IMR-90 (cell line): ENCODE results near the gene RAI1. TPM values are rescaled to one million over a fixed set of nuclear protein-coding genes. Genes with fewer than 3 reads are reported as not detected.
A peak's percentile ranks its signal among the peaks of the same experiment; 100 is the strongest.

Source experiments
- ATAC-seq: fragments of 200-7000 bp; cut with Tn5 transposase; 2 replicates; pipeline ENCODE4 v1.9.1; 2020; ENCODE audit warnings: low read depth, mild to moderate bottlenecking, moderate library complexity
- BruUV-seq: library from RNA; stranded (reverse); fragments of 400-500 nt; replicated peaks from 2 replicates; lab custom pipeline; 2021; lab: Mats Ljungman, UMichigan
- CTCF ChIA-PET: fragments of 300-600 bp; formaldehyde crosslinking; extraction: SDS; loops from one replicate; lab custom pipeline; 2021; ENCODE audit warnings: antibody characterized with exemption; lab: Yijun Ruan, JAX
- POLR2A ChIA-PET: fragments of 300-600 bp; sonication (Branson Sonifier 250); formaldehyde crosslinking; loops from one replicate; lab custom pipeline; 2022; ENCODE audit warnings: antibody characterized with exemption; ENCODE audit not compliant: unreplicated experiment; lab: Charles Lee
- DNase-seq: peaks from one replicate; pipeline ENCODE4 v3.0.0; 2013
- H2AFZ ChIP-seq: replicated peaks from 2 replicates; pipeline ENCODE3; 2013; ENCODE audit warnings: low read length, mild to moderate bottlenecking; ENCODE audit not compliant: poor library complexity
- H2AK5ac ChIP-seq: 2 replicates; pipeline ENCODE4 v1.6.1; 2013; ENCODE audit warnings: low read depth, low read length, inconsistent platforms
- H2AK9ac ChIP-seq: replicated peaks from 2 replicates; pipeline ENCODE3; 2013; ENCODE audit warnings: mild to moderate bottlenecking, low read depth, low read length, moderate library complexity; ENCODE audit not compliant: poor library complexity
- H2BK120ac ChIP-seq: 2 replicates; pipeline ENCODE4 v1.6.1; 2013; ENCODE audit warnings: low read depth, low read length, inconsistent platforms
- H2BK15ac ChIP-seq: 3 replicates; pipeline ENCODE4 v1.6.1; 2013; ENCODE audit warnings: low read depth, low read length, inconsistent platforms
- H2BK20ac ChIP-seq: 2 replicates; pipeline ENCODE4 v1.6.1; 2013; ENCODE audit warnings: low read depth, mild to moderate bottlenecking, inconsistent platforms, low read length, moderate library complexity
- H2BK5ac ChIP-seq: 2 replicates; pipeline ENCODE4 v1.6.1; 2013; ENCODE audit warnings: mild to moderate bottlenecking, low read depth, low read length, inconsistent platforms; ENCODE audit not compliant: poor library complexity, severe bottlenecking
- H3K14ac ChIP-seq: replicated peaks from 2 replicates; pipeline ENCODE4 v1.6.1; 2013; ENCODE audit warnings: low read depth, low read length, inconsistent platforms
- H3K18ac ChIP-seq: 2 replicates; pipeline ENCODE4 v1.6.1; 2013; ENCODE audit warnings: low read depth, low read length, control low read depth
- H3K23ac ChIP-seq: 2 replicates; pipeline ENCODE4 v1.6.1; 2013; ENCODE audit warnings: low read depth, low read length, inconsistent platforms
- H3K27ac ChIP-seq: 2 replicates; pipeline ENCODE4 v1.5.1; 2013; ENCODE audit warnings: mild to moderate bottlenecking, control low read depth, low read length; ENCODE audit not compliant: insufficient read depth
- H3K27me3 ChIP-seq: 2 replicates; pipeline ENCODE4 v1.6.1; 2013; ENCODE audit warnings: low read length; ENCODE audit not compliant: control insufficient read depth, insufficient read depth
- H3K36me3 ChIP-seq: 2 replicates; pipeline ENCODE4 v1.6.1; 2013; ENCODE audit warnings: low read length, mixed read lengths; ENCODE audit not compliant: control insufficient read depth, insufficient read depth
- H3K4ac ChIP-seq: 2 replicates; pipeline ENCODE4 v1.6.1; 2013; ENCODE audit warnings: low read depth, low read length, inconsistent platforms
- H3K4me1 ChIP-seq: 2 replicates; pipeline ENCODE4 v1.6.1; 2013; ENCODE audit warnings: low read length, mixed read lengths; ENCODE audit not compliant: control insufficient read depth, insufficient read depth
- H3K4me2 ChIP-seq: 2 replicates; pipeline ENCODE4 v1.6.1; 2013; ENCODE audit warnings: low read depth, mild to moderate bottlenecking, control low read depth, low read length, moderate library complexity
- H3K4me3 ChIP-seq: 2 replicates; pipeline ENCODE4 v1.5.1; 2013; ENCODE audit warnings: low read depth, mild to moderate bottlenecking, control low read depth, low read length, moderate library complexity; ENCODE audit not compliant: insufficient read depth
- H3K56ac ChIP-seq: 2 replicates; pipeline ENCODE4 v1.6.1; 2013; ENCODE audit warnings: low read length, inconsistent platforms; ENCODE audit not compliant: insufficient read depth; ENCODE audit errors: extremely low read depth
- H3K79me1 ChIP-seq, 2 experiments: 2 replicates each; pipeline ENCODE4 v1.6.1; 2013; ENCODE audit warnings: low read length in 2 of 2, inconsistent platforms in 1 of 2, low read depth in 1 of 2
- H3K9ac ChIP-seq: 2 replicates; pipeline ENCODE4 v1.6.1; 2013; ENCODE audit warnings: low read depth, low read length, control low read depth
- H3K9me1 ChIP-seq: 2 replicates; pipeline ENCODE4 v1.6.1; 2013; ENCODE audit warnings: low read length, inconsistent platforms; ENCODE audit not compliant: insufficient read depth
- H3K9me3 ChIP-seq: 2 replicates; pipeline ENCODE4 v1.6.1; 2013; ENCODE audit warnings: low read length; ENCODE audit not compliant: control insufficient read depth, insufficient read depth
- H4K20me1 ChIP-seq: 2 replicates; pipeline ENCODE4 v1.6.1; 2013; ENCODE audit warnings: low read length, inconsistent platforms; ENCODE audit not compliant: insufficient read depth
- H4K5ac ChIP-seq: 2 replicates; pipeline ENCODE4 v1.6.1; 2013; ENCODE audit warnings: mild to moderate bottlenecking, low read depth, low read length, control low read depth
- H4K8ac ChIP-seq, 2 experiments: 2 replicates each; pipeline ENCODE4 v1.6.1; 2013; ENCODE audit warnings: low read depth in 2 of 2, low read length in 2 of 2, control low read depth in 1 of 2, inconsistent platforms in 1 of 2
- H4K91ac ChIP-seq: 2 replicates; pipeline ENCODE4 v1.6.1; 2013; ENCODE audit warnings: low read depth, low read length, inconsistent platforms; ENCODE audit not compliant: insufficient read depth
- CEBPB ChIP-seq: IDR thresholded peaks from 2 replicates; pipeline ENCODE4 v1.6.1; 2012; ENCODE audit warnings: low read depth, low read length, improper control_type of control experiment
- NFE2L2 ChIP-seq: fragments of 150-350 bp; IDR thresholded peaks from 2 replicates; pipeline ENCODE4 v1.6.1; 2016; ENCODE audit warnings: low read depth, mild to moderate bottlenecking, low read length
- POLR2A ChIP-seq: IDR thresholded peaks from 2 replicates; pipeline ENCODE4 v1.6.1; 2012; ENCODE audit warnings: mild to moderate bottlenecking, low read depth, low read length
- RFX5 ChIP-seq: IDR thresholded peaks from 2 replicates; pipeline ENCODE4 v1.8.0; 2012; ENCODE audit warnings: low read depth, mild to moderate bottlenecking, low read length, moderate library complexity
- WGBS, 2 experiments: methylation state at CpG; one replicate each; pipeline versions ENCODE4 v1.1.5 to v1.1.7; 2013; ENCODE audit warnings: missing lambda C conversion rate in 2 of 2; ENCODE audit not compliant: insufficient read length in 1 of 2; ENCODE audit errors: extremely low coverage in 2 of 2; 5-methylcytosine and 5-hydroxymethylcytosine counted together
- dilution Hi-C: fragments of 300-500 bp; cut with HindIII; formaldehyde crosslinking; loops from one replicate; pipeline ENCODE4 v1.14.3; 2018; ENCODE audit warnings: low sequenced_read_pairs; ENCODE audit not compliant: unreplicated experiment
- in situ Hi-C: fragments of 300-500 bp; cut with MboI; formaldehyde crosslinking; loops from 3 replicates; pipeline ENCODE4 v1.14.3; 2019; ENCODE audit warnings: low sequenced_read_pairs, inconsistent platforms, mixed read lengths
- intact Hi-C: fragments of 100-400 bp; cut with micrococcal nuclease; formaldehyde crosslinking; loops from 2 replicates; pipeline ENCODE4 v1.10.0; 2022
- polyA plus RNA-seq, 3 experiments: library from polyadenylated mRNA; depleted of rRNA; stranded (reverse); fragments of >200 nt; gene quantifications; 2 replicates each; pipeline ENCODE4 v1.2.3, GENCODE V29; 2012; ENCODE audit warnings: low replicate concordance in 1 of 3
- total RNA-seq: library from RNA; depleted of rRNA; stranded (reverse); fragments of >200 nt; gene quantifications from 2 replicates; pipeline ENCODE4 v1.2.3, GENCODE V29; 2012
- TF ChIP-seq, protein P1 (sequence below): fragments of 150-350 bp; IDR thresholded peaks from 2 replicates; pipeline ENCODE4 v1.6.1; 2016; ENCODE audit warnings: low read depth, mild to moderate bottlenecking, low read length, moderate library complexity, borderline replicate concordance

RAI1 gene
- total and polyA plus RNA-seq, 2 of the 4 experiments (the other 2 are of a cell fraction) = 1.8 to 10.5 TPM

DNA sequence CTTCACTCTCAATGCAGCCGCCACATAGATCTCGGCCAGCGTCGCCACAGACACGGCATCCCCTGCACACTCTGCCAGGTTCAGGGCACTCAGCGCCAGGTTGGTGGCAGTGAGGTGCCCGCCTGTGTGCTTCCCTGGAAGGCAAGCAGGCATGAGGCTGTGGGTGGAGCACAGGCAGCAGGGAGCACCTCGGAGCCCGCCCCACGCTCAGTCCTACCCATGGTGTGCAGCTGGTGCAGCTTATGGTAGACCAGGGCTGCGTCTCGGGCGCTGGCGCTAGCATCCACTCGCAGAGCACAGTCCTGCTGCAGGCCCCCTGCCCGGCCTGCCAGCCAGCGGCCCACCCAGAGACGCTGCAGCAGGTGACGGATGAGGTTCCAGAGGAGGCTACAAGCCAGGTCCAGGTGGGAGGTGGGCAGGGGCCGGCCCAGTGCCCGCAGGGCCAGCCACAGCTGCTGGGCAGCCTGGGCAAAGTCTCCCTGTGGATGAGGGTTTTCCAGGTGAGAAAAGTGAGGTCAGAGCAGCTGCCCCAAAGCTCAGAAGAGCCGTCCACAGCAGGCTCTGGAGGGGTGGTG lies 135.1 kb downstream of the RAI1 start:
- H4K20me1 ChIP-seq = peaks cover 70% of the 10 kb centered on the region
- no peaks in the 10 kb centered on the region for H3K9me3 ChIP-seq
- no peak overlapping the region for H3K18ac ChIP-seq
- DNase-seq (no peak), ATAC-seq (no peak)
- H3K9ac ChIP-seq = no peak overlapping the region
- H3K4ac ChIP-seq = no peak overlapping the region
- H3K56ac ChIP-seq = no peak overlapping the region
- no peak overlapping the region for H3K4me2 ChIP-seq
- H2AK9ac ChIP-seq = no peak overlapping the region
- H3K79me1 ChIP-seq = peaks cover 12 to 53% of the 10 kb centered on the region in 2 experiments
- H2BK120ac ChIP-seq = no peak overlapping the region
- H4K5ac ChIP-seq = no peak overlapping the region
- peaks cover 67% of the 10 kb centered on the region for H3K36me3 ChIP-seq
- H2AK5ac ChIP-seq = no peak overlapping the region
- TF ChIP-seq CEBPB = no peak
- no peak for TF ChIP-seq NFE2L2
- TF ChIP-seq, protein P1, sequence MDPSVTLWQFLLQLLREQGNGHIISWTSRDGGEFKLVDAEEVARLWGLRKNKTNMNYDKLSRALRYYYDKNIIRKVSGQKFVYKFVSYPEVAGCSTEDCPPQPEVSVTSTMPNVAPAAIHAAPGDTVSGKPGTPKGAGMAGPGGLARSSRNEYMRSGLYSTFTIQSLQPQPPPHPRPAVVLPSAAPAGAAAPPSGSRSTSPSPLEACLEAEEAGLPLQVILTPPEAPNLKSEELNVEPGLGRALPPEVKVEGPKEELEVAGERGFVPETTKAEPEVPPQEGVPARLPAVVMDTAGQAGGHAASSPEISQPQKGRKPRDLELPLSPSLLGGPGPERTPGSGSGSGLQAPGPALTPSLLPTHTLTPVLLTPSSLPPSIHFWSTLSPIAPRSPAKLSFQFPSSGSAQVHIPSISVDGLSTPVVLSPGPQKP = no peak
- TF ChIP-seq POLR2A = 0 out of 2 replicates have a peak, but pooled peaks have one; percentile 18
- no peak for TF ChIP-seq RFX5
- in situ Hi-C loops (no loop called here), intact Hi-C loops (no loop called here), dilution Hi-C loops (no loop called here)
- no peak overlapping the region for H3K14ac ChIP-seq
- H3K27me3 ChIP-seq = no peaks in the 10 kb centered on the region
- no peak overlapping the region for H2AFZ ChIP-seq
- H2BK20ac ChIP-seq = no peak overlapping the region
- H2BK5ac ChIP-seq = no peak overlapping the region
- no peak overlapping the region for H3K27ac ChIP-seq
- H3K9me1 ChIP-seq = peaks cover 12% of the 10 kb centered on the region
- H4K8ac ChIP-seq = no peak overlapping the region
- peaks cover 27% of the 10 kb centered on the region for H3K4me1 ChIP-seq
- BruUV-seq = no TSS peak
- POLR2A ChIA-PET = no interaction called here
- 100% methylated on average over 3 of the region's 22 CpGs; no CpG with 5 or more reads in 1 of the 2 experiments for WGBS, 2 experiments
- no peak overlapping the region for H2BK15ac ChIP-seq
- no peak overlapping the region for H4K91ac ChIP-seq
- H3K23ac ChIP-seq = no peak overlapping the region
- CTCF ChIA-PET = no interaction called here
- no peak overlapping the region for H3K4me3 ChIP-seq
